22Rv1 (cell line): ENCODE results near the gene DCDC1.

ENCODE experiments used
- ZFX ChIP-seq: fragments of 450-650 bp; IDR thresholded peaks from 2 replicates; pipeline ENCODE4 v1.6.1; 2017; ENCODE audit warnings: antibody characterized with exemption, borderline replicate concordance
- TF ChIP-seq, protein P1 (sequence below): fragments of 450-650 bp; IDR thresholded peaks from 2 replicates; pipeline ENCODE4 v1.5.1; 2017; ENCODE audit warnings: mild to moderate bottlenecking

DNA sequence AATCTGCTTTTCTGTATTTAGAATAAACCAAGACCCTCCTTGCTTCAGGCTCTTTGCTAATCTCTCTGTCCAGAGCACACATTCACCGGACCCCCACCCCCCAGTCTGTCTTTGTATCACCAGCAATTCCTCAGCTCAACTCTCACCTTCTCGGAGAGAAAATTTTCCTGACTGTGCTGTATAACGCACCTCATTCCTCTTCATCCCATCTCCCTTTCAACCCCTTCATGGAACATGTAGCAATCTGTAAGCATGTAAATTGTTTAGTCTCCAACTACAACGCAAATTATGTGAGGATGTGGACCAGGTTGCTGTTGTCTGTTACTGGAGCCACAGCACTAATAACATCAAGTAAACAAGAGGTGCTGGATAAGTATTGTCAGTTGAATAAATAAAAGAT is 349.8 kb downstream of the DCDC1 start:
- TF ChIP-seq, protein P1, sequence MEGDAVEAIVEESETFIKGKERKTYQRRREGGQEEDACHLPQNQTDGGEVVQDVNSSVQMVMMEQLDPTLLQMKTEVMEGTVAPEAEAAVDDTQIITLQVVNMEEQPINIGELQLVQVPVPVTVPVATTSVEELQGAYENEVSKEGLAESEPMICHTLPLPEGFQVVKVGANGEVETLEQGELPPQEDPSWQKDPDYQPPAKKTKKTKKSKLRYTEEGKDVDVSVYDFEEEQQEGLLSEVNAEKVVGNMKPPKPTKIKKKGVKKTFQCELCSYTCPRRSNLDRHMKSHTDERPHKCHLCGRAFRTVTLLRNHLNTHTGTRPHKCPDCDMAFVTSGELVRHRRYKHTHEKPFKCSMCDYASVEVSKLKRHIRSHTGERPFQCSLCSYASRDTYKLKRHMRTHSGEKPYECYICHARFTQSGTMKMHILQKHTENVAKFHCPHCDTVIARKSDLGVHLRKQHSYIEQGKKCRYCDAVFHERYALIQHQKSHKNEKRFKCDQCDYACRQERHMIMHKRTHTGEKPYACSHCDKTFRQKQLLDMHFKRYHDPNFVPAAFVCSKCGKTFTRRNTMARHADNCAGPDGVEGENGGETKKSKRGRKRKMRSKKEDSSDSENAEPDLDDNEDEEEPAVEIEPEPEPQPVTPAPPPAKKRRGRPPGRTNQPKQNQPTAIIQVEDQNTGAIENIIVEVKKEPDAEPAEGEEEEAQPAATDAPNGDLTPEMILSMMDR, result no peak
- no peak for TF ChIP-seq ZFX
